Stimulated activated CD8-positive, alpha-beta memory T cell treated with anti-CD3 and anti-CD28 coated beads, Interleukin-15, amount 100 ng/mL, for 1 hour (primary cell): Measurements from ENCODE around the gene DEAF1.
"Not testable (repeated sequence)": the region's sequence is repeated elsewhere in the genome, so short reads cannot be mapped to it uniquely, and the experiment has no call there.

Experiments used
- DNase-seq: peaks from one replicate; pipeline ENCODE4 v3.0.0-alpha.2; 2020; ENCODE audit warnings: low read depth

The DEAF1 gene, protein sequence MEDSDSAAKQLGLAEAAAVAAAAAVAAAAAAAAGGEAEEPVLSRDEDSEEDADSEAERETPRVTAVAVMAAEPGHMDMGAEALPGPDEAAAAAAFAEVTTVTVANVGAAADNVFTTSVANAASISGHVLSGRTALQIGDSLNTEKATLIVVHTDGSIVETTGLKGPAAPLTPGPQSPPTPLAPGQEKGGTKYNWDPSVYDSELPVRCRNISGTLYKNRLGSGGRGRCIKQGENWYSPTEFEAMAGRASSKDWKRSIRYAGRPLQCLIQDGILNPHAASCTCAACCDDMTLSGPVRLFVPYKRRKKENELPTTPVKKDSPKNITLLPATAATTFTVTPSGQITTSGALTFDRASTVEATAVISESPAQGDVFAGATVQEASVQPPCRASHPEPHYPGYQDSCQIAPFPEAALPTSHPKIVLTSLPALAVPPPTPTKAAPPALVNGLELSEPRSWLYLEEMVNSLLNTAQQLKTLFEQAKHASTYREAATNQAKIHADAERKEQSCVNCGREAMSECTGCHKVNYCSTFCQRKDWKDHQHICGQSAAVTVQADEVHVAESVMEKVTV

DNA sequence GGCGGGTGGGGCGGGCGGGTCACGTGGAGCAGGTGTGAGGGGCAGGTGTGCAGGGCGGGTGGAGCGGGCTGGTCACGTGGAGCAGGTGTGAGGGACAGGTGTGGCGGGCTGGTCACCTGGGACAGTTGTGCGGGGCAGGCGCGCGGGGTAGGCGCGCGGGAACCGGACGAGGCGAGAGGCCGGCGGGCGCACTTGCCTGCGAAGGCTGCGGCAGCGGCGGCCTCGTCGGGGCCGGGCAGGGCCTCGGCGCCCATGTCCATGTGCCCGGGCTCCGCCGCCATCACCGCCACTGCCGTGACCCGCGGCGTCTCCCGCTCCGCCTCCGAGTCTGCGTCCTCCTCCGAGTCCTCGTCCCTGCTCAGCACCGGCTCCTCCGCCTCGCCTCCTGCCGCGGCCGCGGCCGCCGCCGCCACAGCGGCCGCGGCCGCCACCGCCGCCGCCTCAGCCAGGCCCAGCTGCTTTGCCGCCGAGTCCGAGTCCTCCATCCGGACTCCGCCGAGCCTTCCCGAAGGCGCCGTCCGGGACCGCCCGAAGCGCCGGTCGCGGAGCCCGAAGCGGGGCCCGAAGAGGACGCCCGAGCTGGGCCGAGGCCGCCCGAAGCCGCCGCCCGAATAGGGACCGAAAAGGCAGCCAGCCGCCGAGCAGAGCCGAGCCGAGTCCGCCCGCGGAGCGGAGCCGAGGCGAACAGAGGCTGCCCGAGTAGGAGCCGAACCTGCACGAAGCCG is at the start of gene DEAF1:
Gene DEAF1 (minus strand): TSS at position 660 of the 725 bp plus-strand sequence. CDS start 175 bp downstream, at position 485.
- DNase-seq: peak; percentile 97

DNA sequence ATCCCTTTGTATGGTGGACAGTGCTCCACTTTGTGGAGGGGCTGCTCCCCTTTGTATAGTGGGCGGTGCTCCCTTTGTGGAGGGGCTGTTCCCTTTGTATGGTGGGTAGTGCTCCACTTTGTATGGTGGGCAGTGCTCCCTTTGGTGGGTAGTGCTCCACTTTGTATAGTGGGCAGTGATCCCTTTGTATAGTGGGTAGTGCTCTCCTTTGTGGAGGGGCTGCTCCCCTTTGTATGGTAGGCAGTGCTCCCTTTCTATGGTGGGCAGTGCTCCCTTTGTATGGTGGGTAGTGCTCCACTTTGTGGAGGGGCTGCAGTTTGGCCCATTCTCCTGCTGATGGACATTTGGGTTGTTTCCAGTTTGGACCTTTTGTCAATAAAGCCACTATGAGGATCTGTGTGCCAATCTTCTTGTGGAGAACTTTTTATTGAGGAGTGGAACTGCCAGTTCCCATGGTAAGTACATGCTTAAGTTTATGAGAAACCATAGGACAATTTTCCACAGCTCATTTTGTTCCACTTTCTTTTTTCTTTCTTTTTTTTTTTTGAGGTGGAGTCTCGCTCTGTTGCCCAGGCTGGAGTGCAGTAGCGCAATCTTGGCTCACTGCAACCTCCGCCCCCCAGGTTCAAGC is 47.7 kb upstream of the DEAF1 start:
- DNase-seq: no peak

DNA sequence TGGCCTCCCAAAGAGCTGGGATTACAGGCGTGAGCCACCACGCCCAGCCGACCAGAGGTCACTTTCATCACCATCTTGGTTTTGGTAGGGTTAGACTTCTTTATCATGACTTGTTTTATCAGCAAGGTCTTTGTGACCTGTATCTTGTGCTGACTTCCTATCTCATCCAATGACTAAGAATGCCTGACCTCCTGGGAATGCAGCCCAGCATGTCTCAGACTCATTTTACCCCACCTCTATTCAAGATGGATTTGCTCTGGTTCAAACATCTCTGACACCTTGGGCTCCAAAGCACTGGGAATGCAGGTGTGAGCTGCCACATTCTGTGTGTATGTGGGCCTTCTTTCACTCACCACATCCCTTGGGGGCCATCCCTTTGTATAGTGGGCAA is 47.1 kb upstream of the DEAF1 start:
- no peak for DNase-seq

DNA sequence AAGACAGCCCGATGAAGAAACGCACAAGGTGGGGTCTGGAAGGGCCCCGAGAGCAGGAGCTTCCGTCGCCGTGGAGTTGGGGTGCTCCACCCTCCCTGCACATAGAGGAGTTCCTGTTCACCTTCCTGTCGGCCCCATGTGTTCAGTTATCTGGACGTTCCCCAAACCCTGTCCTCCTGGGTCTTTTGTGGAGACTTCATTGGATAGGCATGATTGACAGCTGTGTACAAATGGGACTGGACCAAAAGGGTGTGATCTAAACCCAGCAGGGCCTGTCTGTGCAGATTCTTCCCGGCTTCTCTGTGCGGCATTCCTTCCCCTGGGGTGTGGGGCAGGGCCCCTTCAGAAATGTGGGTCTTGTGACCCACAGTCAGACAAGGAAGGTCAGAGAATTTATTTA is 42.9 kb upstream of the DEAF1 start:
- not testable (repeated sequence) for DNase-seq

DNA sequence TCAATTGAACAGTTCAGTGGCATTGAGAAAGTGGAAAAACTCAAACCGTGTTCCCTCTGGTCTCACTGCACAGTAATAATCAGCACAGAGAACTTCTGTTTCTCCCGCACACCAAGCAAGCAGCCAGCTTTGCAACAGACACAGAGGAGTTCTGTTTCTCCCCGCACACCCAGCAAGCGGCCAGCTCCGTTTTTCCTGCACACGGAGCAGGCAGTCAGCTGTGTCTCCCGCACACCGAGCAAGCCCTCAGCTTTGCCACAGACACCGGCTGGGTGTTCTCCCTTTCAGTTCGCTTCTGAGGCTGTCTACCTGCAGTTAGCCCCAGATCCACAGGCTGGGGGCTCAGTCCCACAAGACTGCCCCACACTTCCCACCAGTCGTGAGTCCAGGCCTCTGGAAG is 42.3 kb upstream of the DEAF1 start:
- DNase-seq: no peak

DNA sequence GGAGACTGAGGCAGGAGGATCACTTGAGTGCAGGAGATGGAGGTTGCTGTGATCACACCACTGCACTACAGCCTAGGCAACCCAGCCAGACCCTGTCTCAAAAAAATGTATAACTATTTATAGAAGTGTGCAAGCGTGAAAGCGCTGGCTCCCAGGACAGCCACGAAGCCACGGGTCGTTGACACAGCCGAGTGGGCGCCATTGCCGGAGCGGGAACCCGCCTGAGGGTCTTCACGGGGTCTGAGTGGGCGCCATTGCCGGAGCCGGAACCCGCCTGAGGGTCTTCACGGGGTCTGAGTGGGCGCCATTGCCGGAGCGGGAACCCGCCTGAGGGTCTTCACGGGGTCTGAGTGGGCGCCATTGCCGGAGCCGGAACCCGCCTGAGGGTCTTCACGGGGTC is 39.5 kb upstream of the DEAF1 start:
- not testable (repeated sequence) for DNase-seq

DNA sequence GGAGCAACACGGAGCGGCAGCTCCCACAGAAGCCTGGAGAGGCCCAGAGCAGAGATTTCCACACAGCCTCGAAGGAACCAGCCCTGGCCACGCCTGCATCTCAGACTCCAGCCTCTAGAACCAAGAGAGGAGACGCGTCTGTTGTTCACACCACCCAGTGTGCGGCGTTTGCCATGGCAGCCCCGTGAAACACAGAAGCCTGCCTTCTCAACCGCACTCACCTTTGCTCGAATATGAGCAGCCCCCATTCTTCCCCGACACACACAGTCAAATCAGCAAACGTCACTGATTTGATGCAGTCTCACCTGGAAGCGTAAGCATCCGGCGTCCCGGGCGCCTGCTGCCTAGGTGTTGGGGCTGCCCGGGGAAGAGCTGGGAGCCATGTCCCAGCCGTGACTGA is 38.0 kb upstream of the DEAF1 start:
- DNase-seq: no peak

DNA sequence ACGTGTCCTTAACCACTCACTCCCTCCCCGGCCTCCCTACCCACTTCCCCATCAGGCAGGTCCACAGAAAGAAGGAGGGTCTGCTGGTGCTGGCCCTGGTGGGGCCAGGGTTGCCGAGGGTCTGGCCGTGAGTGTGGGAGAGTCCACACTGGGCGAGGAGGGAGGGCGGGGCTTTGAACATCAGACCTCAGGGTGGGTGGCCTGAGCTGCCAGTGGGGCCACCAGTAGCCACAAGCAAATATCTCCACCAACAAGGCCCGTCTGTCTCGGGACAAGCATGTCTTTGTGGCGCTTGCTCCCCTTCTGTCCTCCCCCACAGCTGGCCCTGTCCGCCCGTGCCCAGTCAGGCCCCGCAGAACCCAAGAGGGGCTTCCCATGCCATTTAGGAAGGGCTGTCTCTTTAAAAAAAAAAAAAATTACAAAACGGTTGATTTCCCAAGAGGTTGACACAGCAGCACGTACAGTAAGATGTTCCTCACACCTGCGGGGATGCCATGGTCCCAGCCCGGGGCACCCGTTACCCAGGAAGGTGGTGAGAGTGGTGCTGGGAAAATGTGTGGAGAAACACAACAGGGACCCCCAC is 34.6 kb upstream of the DEAF1 start:
- DNase-seq: no peak

DNA sequence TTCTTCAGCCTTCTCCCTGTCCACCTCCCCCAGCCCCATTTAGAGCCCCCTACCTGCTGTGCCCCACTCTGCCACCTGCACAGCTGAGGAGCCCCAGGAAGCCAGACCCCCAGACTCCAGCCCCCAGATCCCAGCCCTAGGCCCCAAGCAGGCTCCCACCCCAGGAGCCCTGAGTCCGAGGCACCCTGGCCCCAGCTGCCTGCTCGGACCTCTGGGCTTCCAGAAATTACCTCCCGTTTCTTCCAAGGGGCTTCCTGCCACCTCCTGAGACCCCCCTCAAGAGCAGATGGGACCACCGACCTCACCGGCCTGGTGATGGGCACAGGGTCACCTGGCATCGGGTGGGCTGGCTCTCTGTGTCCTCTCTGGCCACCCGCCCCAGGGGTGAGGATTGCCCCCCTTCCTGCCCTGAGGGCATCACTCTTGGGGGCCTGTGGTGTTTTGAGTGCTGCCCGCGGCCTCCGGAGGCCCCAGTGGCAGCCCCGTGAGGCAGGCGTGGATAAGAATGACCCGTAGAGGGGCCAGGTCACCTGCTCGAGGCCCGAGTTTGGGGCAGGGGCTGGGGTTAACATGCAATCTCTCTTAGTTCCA is 34.0 kb upstream of the DEAF1 start:
- DNase-seq: no peak

DNA sequence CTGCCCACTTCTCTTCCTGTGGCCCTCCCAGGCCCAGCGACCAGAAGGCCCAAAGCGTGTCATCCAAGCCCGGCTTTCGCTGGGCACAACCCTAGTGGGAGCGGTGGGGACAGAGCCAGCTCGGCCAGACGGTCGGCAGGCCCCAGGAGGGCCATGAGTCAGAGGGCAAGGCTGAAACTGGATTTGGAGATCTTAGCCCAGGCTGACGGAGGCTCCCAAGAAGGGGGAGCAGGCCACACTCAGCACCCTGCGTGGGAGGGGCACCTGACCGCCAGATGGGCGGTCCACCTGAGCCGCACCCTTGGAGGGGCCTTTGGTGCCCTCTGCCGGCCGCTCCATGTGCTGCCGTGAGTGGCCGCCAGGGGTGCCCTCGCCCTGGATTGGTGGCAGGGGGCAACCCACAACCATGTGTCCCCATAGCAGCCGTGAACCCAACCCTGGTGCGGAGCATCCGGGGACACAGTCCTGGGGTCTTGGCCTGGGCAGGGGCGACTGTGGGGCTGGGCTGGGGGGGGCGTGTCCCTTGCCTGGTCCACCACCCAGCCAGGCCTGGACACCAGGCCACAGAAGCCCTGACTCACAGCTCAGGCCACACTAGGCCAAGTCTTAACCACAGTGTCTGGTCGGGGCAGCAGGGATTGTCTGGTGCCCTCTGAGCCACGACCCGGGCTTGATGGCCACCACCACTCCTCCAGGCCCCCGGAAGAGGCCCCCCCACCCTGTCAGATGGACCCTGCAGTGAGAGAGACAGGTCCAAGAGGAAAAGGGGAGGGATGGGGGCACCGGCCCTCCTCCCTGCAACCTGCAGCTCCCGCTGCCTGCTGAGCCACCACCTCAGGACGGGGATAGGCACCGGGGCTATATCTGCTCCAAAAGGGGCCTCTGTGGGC is 33.1 kb upstream of the DEAF1 start:
- DNase-seq: peak; percentile 69

DNA sequence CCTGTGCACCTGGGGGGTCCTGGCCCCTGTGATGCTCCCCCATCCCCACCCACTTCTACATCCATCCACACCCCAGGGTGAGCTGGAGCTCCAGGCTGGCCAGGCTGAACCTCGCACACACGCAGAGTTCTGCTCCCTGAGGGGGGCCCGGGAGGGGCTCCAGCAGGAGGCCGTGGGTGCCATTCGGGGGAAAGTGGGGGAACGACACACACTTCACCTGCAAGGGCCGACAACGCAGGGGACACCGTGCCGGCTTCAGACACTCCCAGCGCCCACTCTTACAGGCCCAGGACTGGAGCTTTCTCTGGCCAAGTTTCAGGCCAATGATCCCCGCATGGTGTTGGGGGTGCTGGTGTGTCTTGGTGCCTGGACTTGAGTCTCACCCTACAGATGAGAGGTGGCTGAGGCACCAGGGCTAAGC is 32.3 kb upstream of the DEAF1 start:
- no peak for DNase-seq

DNA sequence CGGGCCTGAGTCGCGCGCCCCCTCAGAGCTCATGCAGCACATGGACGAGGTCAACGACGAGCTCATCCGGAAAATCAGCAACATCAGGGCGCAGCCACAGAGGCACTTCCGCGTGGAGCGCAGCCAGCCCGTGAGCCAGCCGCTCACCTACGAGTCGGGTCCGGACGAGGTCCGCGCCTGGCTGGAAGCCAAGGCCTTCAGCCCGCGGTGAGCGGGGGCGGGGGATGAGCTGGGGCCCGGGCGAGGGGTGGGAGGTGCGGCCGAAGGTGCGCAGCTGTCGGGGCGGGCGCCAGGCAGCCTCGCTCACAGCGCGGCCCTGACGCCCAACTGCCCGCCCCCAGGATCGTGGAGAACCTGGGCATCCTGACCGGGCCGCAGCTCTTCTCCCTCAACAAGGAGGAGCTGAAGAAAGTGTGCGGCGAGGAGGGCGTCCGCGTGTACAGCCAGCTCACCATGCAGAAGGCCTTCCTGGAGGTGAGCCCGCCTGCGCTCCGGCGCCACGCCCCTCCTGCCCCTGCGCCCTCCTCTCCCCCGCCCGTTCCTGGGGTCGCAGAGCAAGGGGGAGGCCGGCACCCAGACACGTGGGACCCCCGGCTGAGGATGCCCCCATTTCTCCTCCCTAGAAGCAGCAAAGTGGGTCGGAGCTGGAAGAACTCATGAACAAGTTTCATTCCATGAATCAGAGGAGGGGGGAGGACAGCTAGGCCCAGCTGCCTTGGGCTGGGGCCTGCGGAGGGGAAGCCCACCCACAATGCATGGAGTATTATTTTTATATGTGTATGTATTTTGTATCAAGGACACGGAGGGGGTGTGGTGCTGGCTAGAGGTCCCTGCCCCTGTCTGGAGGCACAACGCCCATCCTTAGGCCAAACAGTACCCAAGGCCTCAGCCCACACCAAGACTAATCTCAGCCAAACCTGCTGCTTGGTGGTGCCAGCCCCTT is 31.5 kb upstream of the DEAF1 start:
- DNase-seq: no peak

DNA sequence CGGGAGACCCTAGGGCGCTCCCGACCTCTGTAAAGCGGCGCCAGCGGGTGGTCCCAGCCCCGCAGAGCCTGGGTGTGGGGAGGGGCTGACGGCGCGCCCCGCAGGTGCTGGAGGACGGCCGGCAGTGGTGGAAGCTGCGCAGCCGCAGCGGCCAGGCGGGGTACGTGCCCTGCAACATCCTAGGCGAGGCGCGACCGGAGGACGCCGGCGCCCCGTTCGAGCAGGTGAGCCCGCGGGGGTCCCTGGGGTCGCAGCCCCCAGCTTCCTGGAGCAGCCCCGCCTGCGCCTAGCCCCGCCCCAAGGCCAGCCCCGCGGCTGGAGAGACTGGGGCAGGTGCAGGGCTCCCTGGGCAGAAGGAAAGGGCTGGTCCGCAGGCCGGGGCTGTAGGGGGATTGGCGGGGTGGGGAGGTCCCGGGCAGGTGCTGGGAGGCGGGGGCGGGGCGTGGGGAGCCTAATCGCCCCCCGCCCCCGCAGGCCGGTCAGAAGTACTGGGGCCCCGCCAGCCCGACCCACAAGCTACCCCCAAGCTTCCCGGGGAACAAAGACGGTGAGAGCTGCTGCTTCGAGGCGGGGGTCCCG is 30.7 kb upstream of the DEAF1 start:
- no peak for DNase-seq

DNA sequence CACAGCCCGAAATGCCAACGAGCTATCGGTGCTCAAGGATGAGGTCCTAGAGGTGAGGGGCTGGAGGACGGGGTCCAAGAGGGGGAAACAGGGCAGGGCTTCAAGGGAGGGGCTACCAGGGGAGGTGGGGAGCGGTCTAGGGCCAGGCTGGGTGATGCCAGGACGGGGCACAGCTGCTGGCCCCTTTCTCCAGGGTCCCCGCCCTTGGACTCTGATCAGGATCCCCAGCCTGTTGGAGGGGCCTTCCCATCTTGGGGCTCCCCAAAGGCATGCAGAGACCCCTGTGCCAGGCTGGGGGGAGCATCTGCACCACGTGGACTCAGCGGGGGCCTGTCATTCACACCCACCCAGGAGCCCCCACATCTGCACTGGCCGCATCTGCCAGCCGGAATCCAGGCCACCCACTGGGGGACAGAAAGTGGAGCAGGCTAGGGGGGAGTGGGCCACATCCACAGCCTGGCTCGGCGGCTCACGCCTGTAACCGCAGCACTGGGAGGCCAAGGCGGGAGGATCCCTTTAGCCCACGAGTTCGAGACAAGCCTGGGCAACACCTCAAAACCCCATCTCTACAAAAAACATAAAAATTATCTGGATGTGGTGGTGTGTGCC is 29.9 kb upstream of the DEAF1 start:
- DNase-seq: no peak

DNA sequence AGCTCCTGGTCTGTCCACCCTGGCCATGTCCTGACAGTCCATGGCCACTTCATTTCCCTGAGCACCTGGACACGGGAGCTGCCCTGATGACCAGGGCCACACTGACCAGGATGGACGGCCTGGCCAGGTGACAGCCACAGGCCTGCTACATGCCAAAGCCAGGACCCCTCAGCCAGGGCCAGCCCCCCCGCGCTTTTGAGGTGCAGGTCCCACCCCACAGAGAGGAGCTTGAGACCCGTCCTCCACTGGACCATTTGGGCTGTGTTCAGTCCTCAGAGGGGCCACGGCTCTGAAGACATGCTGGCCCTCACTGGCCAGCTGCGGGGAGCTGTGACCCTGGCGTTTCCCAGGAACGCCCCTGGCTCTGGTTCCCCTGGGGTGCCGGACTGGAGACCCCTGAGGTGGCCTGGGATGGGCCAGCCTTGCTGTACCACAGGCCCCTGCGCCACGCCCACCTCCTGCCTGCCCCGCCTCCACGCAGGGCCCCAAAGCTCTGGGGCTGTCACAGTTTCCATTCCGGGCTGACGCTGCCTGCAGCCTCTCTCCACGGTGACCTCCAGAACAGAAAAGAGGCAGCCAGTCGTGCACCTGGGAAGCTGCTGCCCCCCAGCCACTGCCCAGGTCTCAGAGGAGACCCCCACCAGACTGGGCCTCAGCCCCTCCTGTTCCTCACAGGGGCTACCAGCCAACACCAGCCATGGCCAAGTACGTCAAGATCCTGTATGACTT is 29.2 kb upstream of the DEAF1 start:
- DNase-seq: no peak

DNA sequence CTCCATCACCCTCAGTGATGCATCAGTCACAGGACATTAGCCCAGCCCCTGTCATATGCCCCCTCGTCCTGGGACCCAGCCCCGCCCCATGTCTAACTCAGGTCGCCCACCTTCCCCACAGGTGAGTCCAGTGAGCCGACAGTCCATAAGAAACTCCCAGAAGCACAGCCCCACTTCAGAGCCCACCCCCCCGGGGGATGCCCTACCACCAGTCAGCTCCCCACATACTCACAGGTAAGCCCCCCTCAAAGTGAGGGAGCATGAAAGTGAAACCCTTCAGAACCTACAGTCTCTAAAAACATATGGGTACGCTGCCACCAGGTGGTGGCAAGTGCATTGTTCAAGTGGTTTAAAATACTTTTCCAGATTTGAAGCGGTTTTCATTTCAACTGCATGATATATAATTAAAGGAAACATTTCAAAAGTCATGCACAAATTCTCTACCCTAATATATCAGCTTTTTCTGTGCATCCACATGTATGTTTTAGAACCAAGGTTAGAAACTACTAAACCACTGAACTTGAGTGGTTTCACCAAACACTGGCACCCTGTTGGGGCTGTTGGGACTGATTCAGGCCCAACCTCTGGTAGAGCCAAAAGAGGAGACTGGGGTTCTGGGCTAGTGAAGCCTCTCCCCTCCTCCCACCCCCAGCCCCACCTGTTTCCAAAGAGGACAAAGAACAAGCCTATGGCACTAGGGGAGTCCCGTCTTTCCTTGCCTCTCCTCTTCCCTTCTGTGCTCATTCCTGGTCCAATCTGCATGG is 28.3 kb upstream of the DEAF1 start:
- peak; percentile 32 for DNase-seq

DNA sequence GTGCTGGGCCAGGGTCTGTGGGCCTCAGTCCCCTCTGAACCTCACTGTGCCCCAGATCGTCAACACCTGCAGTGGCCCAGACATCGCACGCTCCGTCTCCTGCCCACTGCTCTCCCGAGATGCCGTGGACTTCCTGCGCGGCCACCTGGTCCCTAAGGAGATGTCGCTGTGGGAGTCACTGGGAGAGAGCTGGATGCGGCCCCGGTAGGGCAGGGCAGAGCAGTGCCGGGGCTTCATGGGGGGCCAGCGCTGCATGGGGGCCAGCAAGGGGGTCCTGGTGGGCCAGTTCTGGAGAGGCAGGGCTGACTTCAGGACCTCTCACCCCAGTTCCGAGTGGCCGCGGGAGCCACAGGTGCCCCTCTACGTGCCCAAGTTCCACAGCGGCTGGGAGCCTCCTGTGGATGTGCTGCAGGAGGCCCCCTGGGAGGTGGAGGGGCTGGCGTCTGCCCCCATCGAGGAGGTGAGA is 27.4 kb upstream of the DEAF1 start:
- no peak for DNase-seq
